Memory B cell (primary cell): ENCODE measurements around the gene MPZ.
"Not testable (repeated sequence)": the region's sequence is repeated elsewhere in the genome, so short reads cannot be mapped to it uniquely, and the experiment has no call there.

Source experiments
- ATAC-seq: fragments of 150-1000 bp; cut with Tn5 transposase; 2 replicates; pipeline ENCODE4 v1.10.0; 2021; ENCODE audit warnings: low read depth, mild to moderate bottlenecking, moderate library complexity
- DNase-seq, 2 donors: peaks; one replicate each; pipeline ENCODE4 v3.0.0; 2022; ENCODE audit warnings: low spot score in 2 of 2
- H3K27ac Mint-ChIP-seq: one replicate; pipeline ENCODE4 v1.8.0; 2022; ENCODE audit warnings: mild to moderate bottlenecking, moderate library complexity, mixed read lengths
- H3K27me3 Mint-ChIP-seq: one replicate; pipeline ENCODE4 v1.8.0; 2022; ENCODE audit warnings: mixed read lengths
- H3K36me3 Mint-ChIP-seq: one replicate; pipeline ENCODE4 v1.8.0; 2022; ENCODE audit warnings: mild to moderate bottlenecking, mixed read lengths
- H3K4me1 Mint-ChIP-seq: one replicate; pipeline ENCODE4 v1.8.0; 2022; ENCODE audit warnings: mixed read lengths
- H3K4me3 Mint-ChIP-seq: one replicate; pipeline ENCODE4 v1.8.0; 2022; ENCODE audit warnings: mild to moderate bottlenecking, moderate library complexity, mixed read lengths
- H3K9me3 Mint-ChIP-seq: one replicate; pipeline ENCODE4 v1.8.0; 2022; ENCODE audit warnings: mixed read lengths

MPZ gene

DNA sequence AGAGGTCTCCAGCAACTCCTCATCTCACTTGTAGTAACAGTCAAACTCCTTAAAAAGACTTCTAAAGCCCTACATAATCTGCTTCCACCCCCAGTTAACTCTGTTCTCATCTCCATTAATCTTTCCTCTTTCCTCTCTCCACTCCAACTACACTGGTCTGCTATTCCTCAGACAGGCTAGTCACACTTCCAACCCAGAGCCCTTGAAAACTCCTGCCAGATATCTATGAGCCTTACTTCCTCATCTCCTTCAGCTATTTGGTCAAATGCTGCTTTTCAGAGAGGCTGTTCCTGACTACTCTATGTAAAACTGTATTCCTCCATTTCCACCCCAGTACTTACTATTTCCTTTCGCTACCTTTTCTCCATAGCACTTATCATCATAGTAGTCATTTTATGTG is 26.8 kb downstream of the MPZ start:
- ATAC-seq (no peak), DNase-seq (no peak)
- H3K27me3 Mint-ChIP-seq: no peaks in the 10 kb centered on the region
- H3K27ac Mint-ChIP-seq: peak overlapping the region; percentile 0
- peaks cover 3% of the 10 kb centered on the region for H3K36me3 Mint-ChIP-seq
- H3K4me3 Mint-ChIP-seq: no peak overlapping the region
- peaks cover 8% of the 10 kb centered on the region for H3K4me1 Mint-ChIP-seq
- H3K9me3 Mint-ChIP-seq: no peaks in the 10 kb centered on the region

- no peak for ATAC-seq
- no peak for DNase-seq
- Mint-ChIP-seq H3K9me3 (no peaks in the 10 kb centered on the region), H3K36me3 (no peaks in the 10 kb centered on the region), H3K27me3 (peaks cover 10% of the 10 kb centered on the region), H3K27ac (no peak overlapping the region), H3K4me1 (no peaks in the 10 kb centered on the region), H3K4me3 (no peak overlapping the region)
Measured at GRCh38 chr1:161274874-161275273, 34.9 kb downstream of the MPZ start.

DNA sequence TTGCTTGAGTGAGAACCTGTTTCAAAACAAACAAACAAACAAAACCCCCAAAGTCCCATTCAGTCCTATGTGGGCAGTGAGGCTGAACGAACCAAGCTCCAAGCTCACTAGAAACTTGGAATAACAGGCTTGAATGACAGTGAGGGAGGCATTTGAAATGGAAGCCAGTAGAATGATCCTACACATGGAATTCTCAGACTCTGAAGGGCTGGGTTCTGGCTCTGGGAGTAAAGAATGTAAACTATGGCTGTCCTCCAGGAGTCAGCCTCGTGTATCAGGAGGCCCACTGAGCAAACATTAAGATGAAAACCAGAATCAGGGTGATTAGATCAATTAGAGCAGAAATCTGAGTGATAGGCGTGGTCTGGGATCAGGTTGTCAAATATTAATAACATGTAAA is 36.4 kb downstream of the MPZ start:
- ATAC-seq (no peak), DNase-seq (no peak)
- H3K9me3 Mint-ChIP-seq: no peaks in the 10 kb centered on the region
- no peak overlapping the region for H3K4me3 Mint-ChIP-seq
- no peaks in the 10 kb centered on the region for H3K36me3 Mint-ChIP-seq
- no peak overlapping the region for H3K27ac Mint-ChIP-seq
- H3K4me1 Mint-ChIP-seq: no peaks in the 10 kb centered on the region
- peaks cover 10% of the 10 kb centered on the region for H3K27me3 Mint-ChIP-seq

GRCh38 chr1:161267321-161267720 is 42.4 kb downstream of the MPZ start:
- Mint-ChIP-seq H3K27me3 (peaks cover 8% of the 10 kb centered on the region), H3K4me3 (no peak overlapping the region), H3K4me1 (peaks cover 8% of the 10 kb centered on the region), H3K36me3 (no peaks in the 10 kb centered on the region), H3K9me3 (no peaks in the 10 kb centered on the region), H3K27ac (no peak overlapping the region)
- ATAC-seq: no peak
- no peak for DNase-seq

DNA sequence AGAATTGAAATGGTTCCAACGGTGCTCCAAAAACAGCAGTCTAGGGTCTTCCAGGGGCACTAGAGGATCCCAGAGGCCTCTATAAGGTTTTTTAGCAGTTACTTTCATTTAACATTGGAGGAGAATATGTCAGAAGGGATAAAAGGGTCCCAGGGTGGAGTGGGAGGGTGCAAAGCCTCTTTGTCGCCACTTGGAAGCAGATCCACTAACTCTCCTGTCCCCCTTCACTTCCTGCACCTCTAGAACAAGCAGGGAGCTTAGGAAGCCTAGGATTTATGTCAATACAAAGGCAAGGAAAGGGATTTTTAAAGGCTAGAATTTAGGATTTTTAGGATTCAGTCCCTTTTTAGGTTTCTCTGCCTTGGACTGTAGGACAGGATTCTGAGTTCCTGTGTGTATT is 42.9 kb downstream of the MPZ start:
- ATAC-seq (no peak), DNase-seq (no peak)
- no peaks in the 10 kb centered on the region for H3K9me3 Mint-ChIP-seq
- H3K36me3 Mint-ChIP-seq: no peaks in the 10 kb centered on the region
- no peak overlapping the region for H3K4me3 Mint-ChIP-seq
- peaks cover 11% of the 10 kb centered on the region for H3K27me3 Mint-ChIP-seq
- H3K27ac Mint-ChIP-seq: no peak overlapping the region
- H3K4me1 Mint-ChIP-seq: peaks cover 8% of the 10 kb centered on the region

DNA sequence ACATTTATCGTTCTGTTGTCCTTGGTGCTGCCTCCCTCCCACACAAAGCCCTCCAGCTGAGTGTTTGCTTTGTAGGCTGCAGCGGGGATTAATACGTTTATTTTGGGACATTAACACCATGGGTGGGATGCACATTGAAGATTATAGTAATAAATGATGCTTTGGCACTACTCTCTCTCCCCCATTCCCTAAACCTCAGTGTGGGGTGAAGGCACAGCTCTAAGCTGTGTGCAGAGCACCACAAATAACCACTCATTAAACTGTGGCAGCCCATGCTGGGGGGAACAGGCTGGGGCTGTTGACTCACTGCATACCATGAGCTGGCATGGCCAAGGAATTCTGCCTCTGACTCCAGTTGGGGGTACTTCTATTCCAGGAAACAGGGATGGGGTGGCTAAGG is 43.6 kb downstream of the MPZ start:
- no peaks in the 10 kb centered on the region for H3K36me3 Mint-ChIP-seq
- peaks cover 14% of the 10 kb centered on the region for H3K4me1 Mint-ChIP-seq
- DNase-seq (no peak), ATAC-seq (no peak)
- H3K27ac Mint-ChIP-seq: no peak overlapping the region
- peaks cover 16% of the 10 kb centered on the region for H3K27me3 Mint-ChIP-seq
- no peaks in the 10 kb centered on the region for H3K9me3 Mint-ChIP-seq
- no peak overlapping the region for H3K4me3 Mint-ChIP-seq

GRCh38 chr1:161265305-161265704 is 44.5 kb downstream of the MPZ start:
- no peak overlapping the region for H3K27ac Mint-ChIP-seq
- ATAC-seq (no peak), DNase-seq (no peak)
- no peak overlapping the region for H3K4me3 Mint-ChIP-seq
- no peaks in the 10 kb centered on the region for H3K36me3 Mint-ChIP-seq
- peaks cover 19% of the 10 kb centered on the region for H3K27me3 Mint-ChIP-seq
- H3K4me1 Mint-ChIP-seq: peaks cover 19% of the 10 kb centered on the region
- no peaks in the 10 kb centered on the region for H3K9me3 Mint-ChIP-seq

DNA sequence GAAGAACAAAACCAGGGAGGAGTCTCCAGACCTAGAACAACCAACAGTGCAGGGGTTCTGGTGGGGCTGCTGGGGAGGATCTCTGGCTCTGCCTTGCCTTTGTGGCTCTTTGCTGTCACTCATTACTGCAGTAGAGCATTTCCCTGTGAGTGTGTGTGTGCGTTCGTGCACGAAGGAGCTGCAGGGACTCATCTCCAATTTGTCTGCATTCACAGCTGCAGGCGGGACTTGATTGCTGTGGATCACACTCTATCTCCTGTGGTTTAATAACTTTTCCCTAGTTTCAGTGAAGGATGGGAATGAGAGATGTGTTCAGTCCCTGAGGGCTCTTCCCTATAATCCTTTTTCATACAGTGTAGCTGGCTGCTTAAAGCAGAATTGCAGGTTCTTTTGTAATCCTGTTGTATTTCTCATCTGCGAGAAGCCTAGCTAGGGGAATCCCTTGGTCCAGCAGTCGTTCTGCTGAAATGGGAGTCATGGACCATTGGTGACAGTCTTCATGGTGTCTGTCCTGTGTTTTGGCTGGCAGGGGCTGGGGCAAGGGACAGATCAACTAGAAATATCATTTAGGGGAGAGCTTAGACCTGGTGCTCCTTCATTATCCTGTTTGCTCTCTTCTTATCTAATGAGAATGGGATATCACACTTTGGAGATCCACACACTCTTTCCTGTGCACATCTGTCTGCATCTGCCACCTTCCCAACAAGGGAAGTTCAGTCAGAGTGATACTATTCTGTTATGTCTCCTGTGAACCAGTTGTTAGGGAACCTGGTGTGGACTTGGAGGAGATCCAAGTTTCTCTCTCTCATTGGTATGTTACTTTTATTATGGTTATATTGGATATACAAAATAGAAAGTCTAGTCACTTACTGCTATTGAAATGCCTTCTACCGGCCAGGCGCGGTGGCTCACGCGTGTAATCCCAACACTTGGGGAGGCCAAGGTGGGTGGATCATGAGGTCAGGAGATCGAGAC is 48.2 kb downstream of the MPZ start:
- Mint-ChIP-seq H3K27ac (no peak overlapping the region), H3K27me3 (peaks cover 36% of the 10 kb centered on the region), H3K4me3 (no peak overlapping the region), H3K36me3 (peaks cover 7% of the 10 kb centered on the region), H3K9me3 (peaks cover 5% of the 10 kb centered on the region), H3K4me1 (peaks cover 19% of the 10 kb centered on the region)
- ATAC-seq (peak; percentile 28), DNase-seq (no peak)

DNA sequence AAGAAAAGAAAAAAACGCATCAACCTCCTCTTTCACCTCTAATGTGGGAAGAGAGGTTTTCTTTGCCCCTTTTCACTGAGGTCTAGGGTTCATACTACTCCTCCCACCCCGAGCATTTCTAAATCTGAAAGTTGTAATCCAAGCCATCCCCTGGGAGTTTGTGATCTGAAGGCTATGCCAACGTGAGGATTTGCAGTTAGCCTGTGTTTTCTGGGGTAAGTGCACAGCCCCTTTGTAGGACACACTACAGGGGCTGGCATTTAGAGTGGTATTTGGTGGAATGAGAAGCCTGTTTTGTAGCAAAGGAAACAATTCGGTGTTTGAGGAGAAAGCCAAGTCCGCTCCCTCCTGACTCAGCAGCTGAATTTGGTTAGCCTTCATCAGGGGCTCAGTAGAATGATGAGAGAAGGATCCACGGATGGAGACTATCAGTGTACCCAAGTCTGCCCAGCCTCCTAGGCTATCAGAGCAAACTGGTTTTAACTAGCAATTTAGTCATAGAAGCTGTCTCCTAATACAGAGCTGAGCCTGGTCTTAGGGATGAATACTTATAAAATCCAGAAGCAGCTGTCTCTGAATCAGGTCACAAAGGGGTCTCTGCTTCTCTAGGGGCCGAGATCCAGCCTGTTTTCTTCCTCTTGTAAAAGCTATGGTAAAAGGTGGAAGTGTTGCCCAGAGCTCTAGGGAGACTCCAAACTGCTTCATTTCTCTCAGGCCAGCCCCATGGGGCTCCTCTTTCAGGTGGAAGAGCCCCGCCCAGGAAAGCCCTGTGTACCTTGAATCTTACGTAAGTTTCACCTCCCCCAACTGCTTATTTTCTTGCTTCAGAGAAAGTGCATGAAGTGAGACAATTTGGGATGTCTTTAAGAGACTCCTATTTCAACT is 49.1 kb downstream of the MPZ start:
- DNase-seq (no peak), ATAC-seq (peak; percentile 41)
- peaks cover 19% of the 10 kb centered on the region for H3K4me1 Mint-ChIP-seq
- peaks cover 10% of the 10 kb centered on the region for H3K36me3 Mint-ChIP-seq
- peaks cover 38% of the 10 kb centered on the region for H3K27me3 Mint-ChIP-seq
- no peak overlapping the region for H3K27ac Mint-ChIP-seq
- no peak overlapping the region for H3K4me3 Mint-ChIP-seq
- peaks cover 8% of the 10 kb centered on the region for H3K9me3 Mint-ChIP-seq

DNA sequence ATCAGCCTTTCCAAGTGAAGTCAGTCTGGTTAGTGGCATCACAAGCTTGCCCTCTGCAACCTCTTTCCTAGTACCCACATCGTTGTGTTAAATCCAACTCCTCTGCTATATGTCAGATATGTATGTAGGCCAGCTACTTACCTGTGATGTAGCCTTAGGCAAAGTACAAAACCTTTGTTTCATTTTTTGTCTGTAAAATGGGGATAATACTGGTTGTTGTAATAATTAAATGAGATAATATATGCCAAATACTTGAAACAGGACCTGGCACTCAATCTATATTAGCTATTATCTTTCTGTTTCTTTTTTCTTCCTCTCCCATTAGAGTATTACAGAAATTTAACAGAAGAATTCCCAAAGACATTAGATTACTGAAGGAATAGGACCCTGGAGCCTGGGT is 50.0 kb downstream of the MPZ start:
- no peak overlapping the region for H3K4me3 Mint-ChIP-seq
- H3K36me3 Mint-ChIP-seq: peaks cover 11% of the 10 kb centered on the region
- H3K4me1 Mint-ChIP-seq: peaks cover 19% of the 10 kb centered on the region
- no peak for ATAC-seq
- DNase-seq: no peak
- H3K27ac Mint-ChIP-seq: no peak overlapping the region
- H3K27me3 Mint-ChIP-seq: peaks cover 37% of the 10 kb centered on the region
- H3K9me3 Mint-ChIP-seq: peaks cover 10% of the 10 kb centered on the region

GRCh38 chr1:161259345-161259702 is 50.4 kb downstream of the MPZ start:
- no peak overlapping the region for H3K27ac Mint-ChIP-seq
- ATAC-seq (no peak), DNase-seq (no peak)
- H3K9me3 Mint-ChIP-seq: peaks cover 10% of the 10 kb centered on the region
- H3K36me3 Mint-ChIP-seq: peaks cover 11% of the 10 kb centered on the region
- peaks cover 19% of the 10 kb centered on the region for H3K4me1 Mint-ChIP-seq
- peaks cover 35% of the 10 kb centered on the region for H3K27me3 Mint-ChIP-seq
- H3K4me3 Mint-ChIP-seq: peak overlapping the region; percentile 27

- ATAC-seq (peak; percentile 76), DNase-seq (peak; percentile 11 to 35)
- Mint-ChIP-seq H3K4me1 (peaks cover 19% of the 10 kb centered on the region), H3K36me3 (peaks cover 11% of the 10 kb centered on the region), H3K9me3 (peaks cover 10% of the 10 kb centered on the region), H3K27me3 (peaks cover 38% of the 10 kb centered on the region), H3K27ac (no peak within 1 kb of the TSS), H3K4me3 (peak within 1 kb of the TSS; percentile 67)
Measured at GRCh38 chr1:161258439-161259344, 51.1 kb downstream of the MPZ start, which contains the start of gene PCP4L1. PCP4L1 (plus strand) TSS chr1:161258745; CDS start chr1:161258975, 230 bp downstream.

GRCh38 chr1:161257109-161257508 is 52.7 kb downstream of the MPZ start:
- not testable (repeated sequence) for ATAC-seq, H3K9me3 Mint-ChIP-seq, H3K4me3 Mint-ChIP-seq, H3K27ac Mint-ChIP-seq
- peak in 1 of 2 donors; percentile 22 for DNase-seq
- H3K27me3 Mint-ChIP-seq: peaks cover 34% of the 10 kb centered on the region
- H3K36me3 Mint-ChIP-seq: peaks cover 11% of the 10 kb centered on the region
- peaks cover 19% of the 10 kb centered on the region for H3K4me1 Mint-ChIP-seq
